B cell (primary cell): ENCODE results near the gene SCFD1. TPM values are rescaled to one million over a fixed set of nuclear protein-coding genes. Genes with fewer than 3 reads are reported as not detected.

Source experiments
- ATAC-seq: fragments of 200-7000 bp; cut with Tn5 transposase; one replicate; pipeline ENCODE4 v1.10.0; 2021; ENCODE audit warnings: low read depth, mild to moderate bottlenecking, moderate number of reproducible peaks, moderate library complexity
- CTCF ChIA-PET: fragments of 350-600 bp; sonication (Branson Sonifier 250); formaldehyde crosslinking; loops from one replicate; lab custom pipeline; 2021; ENCODE audit warnings: antibody characterized with exemption, inconsistent platforms; lab: Charles Lee
- POLR2A ChIA-PET: fragments of 350-600 bp; sonication (Branson Sonifier 250); formaldehyde crosslinking; loops from one replicate; lab custom pipeline; 2021; ENCODE audit warnings: antibody characterized with exemption; lab: Charles Lee
- DNase-seq: peaks from one replicate; pipeline ENCODE4 v3.0.0; 2013
- H2AFZ ChIP-seq: 2 replicates; pipeline ENCODE4 v1.6.1; 2012; ENCODE audit warnings: mild to moderate bottlenecking, low read depth, low read length; ENCODE audit not compliant: insufficient read depth, poor library complexity, severe bottlenecking
- H3K27ac ChIP-seq, 2 donors: 1 replicate in 1 of 2; 2 replicates in 1 of 2; pipeline ENCODE4 v1.5.1; 2012 to 2013; ENCODE audit warnings: low read length in 2 of 2, mild to moderate bottlenecking in 2 of 2, moderate library complexity in 1 of 2
- H3K27me3 ChIP-seq, 4 experiments: fragments of 200-600 bp in 1 of 4; sonication (generic) in 1 of 4; replicated peaks in 1 of 4; 1 replicate in 2 of 4; 2 replicates in 2 of 4; pipeline versions ENCODE4 v1.6.1 to v1.7.0; 2013 to 2016; ENCODE audit warnings: low read length in 3 of 4, mild to moderate bottlenecking in 2 of 4, mixed read lengths in 1 of 4, moderate library complexity in 1 of 4; ENCODE audit not compliant: insufficient read depth in 4 of 4, control insufficient read depth in 3 of 4; ENCODE audit errors: control extremely low read depth in 1 of 4
- H3K36me3 ChIP-seq, 2 experiments: replicated peaks in 1 of 2; 1 replicate in 1 of 2; 2 replicates in 1 of 2; pipeline versions ENCODE4 v1.6.1 to v1.7.1; 2013; ENCODE audit warnings: low read length in 1 of 2; ENCODE audit not compliant: insufficient read depth in 2 of 2, control insufficient read depth in 1 of 2; ENCODE audit errors: control extremely low read depth in 1 of 2, extremely low read depth in 1 of 2
- H3K4me1 ChIP-seq, 2 donors: fragments of 200-600 bp in 1 of 2; sonication (generic) in 1 of 2; 1 replicate in 1 of 2; 2 replicates in 1 of 2; pipeline versions ENCODE4 v1.5.1 to v1.6.1; 2013 to 2017; ENCODE audit warnings: low read length in 2 of 2; ENCODE audit not compliant: control insufficient read depth in 2 of 2, insufficient read depth in 2 of 2
- H3K4me2 ChIP-seq: replicated peaks from 2 replicates; pipeline ENCODE3; 2012; ENCODE audit warnings: mild to moderate bottlenecking, low read depth, low read length; ENCODE audit not compliant: poor library complexity, severe bottlenecking
- H3K4me3 ChIP-seq, 5 experiments: fragments of 200-600 bp in 1 of 5; sonication (generic) in 1 of 5; 1 replicate in 3 of 5; 2 replicates in 2 of 5; pipeline versions ENCODE4 v1.5.1 to v1.7.0; 2011 to 2016; ENCODE audit warnings: low read length in 4 of 5, mild to moderate bottlenecking in 4 of 5, low read depth in 2 of 5, control low read depth in 1 of 5, moderate library complexity in 1 of 5; ENCODE audit not compliant: insufficient read depth in 1 of 5; ENCODE audit errors: control extremely low read depth in 1 of 5, extremely low read depth in 1 of 5
- H3K79me2 ChIP-seq: fragments of 200-600 bp; sonication (generic); one replicate; pipeline ENCODE4 v1.6.0; 2016; ENCODE audit warnings: low read length; ENCODE audit not compliant: control insufficient read depth, insufficient read depth
- H3K9ac ChIP-seq: fragments of 200-600 bp; sonication (generic); 2 replicates; pipeline ENCODE4 v1.6.1; 2017; ENCODE audit warnings: mild to moderate bottlenecking, low read length, moderate library complexity
- H3K9me3 ChIP-seq, 3 donors: one replicate each; pipeline versions ENCODE4 v1.6.1 to v1.7.1; 2013; ENCODE audit warnings: low read length in 2 of 3; ENCODE audit not compliant: control insufficient read depth in 2 of 3, insufficient read depth in 1 of 3; ENCODE audit errors: control extremely low read depth in 1 of 3
- H4K20me1 ChIP-seq: 2 replicates; pipeline ENCODE4 v1.6.0; 2012; ENCODE audit warnings: mild to moderate bottlenecking, low read length; ENCODE audit not compliant: insufficient read depth, control insufficient read depth, poor library complexity, severe bottlenecking
- H3K27ac Mint-ChIP-seq: one replicate; pipeline ENCODE4 v1.8.0; 2021; ENCODE audit warnings: mixed read lengths
- H3K27me3 Mint-ChIP-seq: one replicate; pipeline ENCODE4 v1.8.0; 2021; ENCODE audit warnings: mixed read lengths
- H3K4me1 Mint-ChIP-seq: one replicate; pipeline ENCODE4 v1.8.0; 2021; ENCODE audit warnings: mixed read lengths
- H3K4me3 Mint-ChIP-seq: one replicate; pipeline ENCODE4 v1.8.0; 2021; ENCODE audit warnings: mixed read lengths
- H3K9me3 Mint-ChIP-seq: one replicate; pipeline ENCODE4 v1.8.0; 2022; ENCODE audit warnings: mixed read lengths; ENCODE audit not compliant: insufficient read depth
- CTCF ChIP-seq: fragments of 200-600 bp; IDR thresholded peaks from one replicate; pipeline ENCODE4 v1.8.0; 2022; ENCODE audit warnings: antibody characterized with exemption, mild to moderate bottlenecking
- EZH2 ChIP-seq: IDR thresholded peaks from 2 replicates; pipeline ENCODE4 v1.6.1; 2012; ENCODE audit warnings: borderline replicate concordance, low read depth, mild to moderate bottlenecking, moderate library complexity, low read length; ENCODE audit not compliant: insufficient read depth, poor library complexity, severe bottlenecking
- WGBS: methylation state at CpG from one replicate; pipeline ENCODE4 v1.1.5; 2013; ENCODE audit warnings: missing lambda C conversion rate; ENCODE audit not compliant: insufficient coverage; 5-methylcytosine and 5-hydroxymethylcytosine counted together
- intact Hi-C: fragments of 100-400 bp; cut with micrococcal nuclease; formaldehyde crosslinking; loops from one replicate; pipeline ENCODE4 v1.10.0; 2022
- polyA plus RNA-seq: library from polyadenylated mRNA; depleted of rRNA; stranded (reverse); fragments of >200 nt; gene quantifications from 2 replicates; pipeline ENCODE4 v1.2.3, GENCODE V29; 2012
- total RNA-seq, 2 donors: library from RNA; stranded (reverse); fragments of 120-200 nt in 1 of 2; gene quantifications; 1 replicate in 1 of 2; 2 replicates in 1 of 2; pipeline versions ENCODE4 v1.2.3 to v1.2.4, GENCODE V29; 2013 to 2022

The SCFD1 gene
- total and polyA plus RNA-seq, 2 donors (not counting 1 experiment from before 2014, with no cell fraction given) = 23.1 to 73.0 TPM

GRCh38 chr14:30708157-30708556, 86.0 kb downstream of the SCFD1 start:
- Histone ChIP-seq H4K20me1 (no peaks in the 10 kb centered on the region), H2AFZ (no peak overlapping the region), H3K4me2 (no peak overlapping the region), H3K27ac (no peak overlapping the region), H3K79me2 (no peaks in the 10 kb centered on the region), H3K9me3 (no peaks in the 10 kb centered on the region), H3K4me3 (no peak overlapping the region), H3K4me1 (no peaks in the 10 kb centered on the region), H3K27me3 (no peaks in the 10 kb centered on the region), H3K9ac (no peak overlapping the region), H3K36me3 (peaks cover 7 to 13% of the 10 kb centered on the region in 2 experiments)
- ATAC-seq (no peak), DNase-seq (no peak)
- POLR2A ChIA-PET = no interaction called here
- H3K9me3 Mint-ChIP-seq = no peaks in the 10 kb centered on the region
- CTCF ChIA-PET = interaction anchor here (0.7 kb wide), 1 partner anchor 17 kb away, joined by 3 read pairs; no protein-coding TSS in a partner anchor
- WGBS = no CpG with 5 or more reads among the region's 2 CpGs
- no peaks in the 10 kb centered on the region for H3K27me3 Mint-ChIP-seq
- no peaks in the 10 kb centered on the region for H3K4me1 Mint-ChIP-seq
- TF ChIP-seq CTCF = no peak
- no peak for TF ChIP-seq EZH2
- H3K27ac Mint-ChIP-seq = no peak overlapping the region
- H3K4me3 Mint-ChIP-seq = no peak overlapping the region
- intact Hi-C loops = no loop called here

- H4K20me1 ChIP-seq = no peaks in the 10 kb centered on the region
Observed at GRCh38 chr14:30709201-30709600, 87.1 kb downstream of the SCFD1 start.

More at GRCh38 chr14:30709201-30709600, 87.1 kb downstream of the SCFD1 start:
- H3K27me3 Mint-ChIP-seq = no peaks in the 10 kb centered on the region
- H3K36me3 ChIP-seq = peaks cover 7 to 13% of the 10 kb centered on the region in 2 experiments
- no peaks in the 10 kb centered on the region for H3K79me2 ChIP-seq
- no peaks in the 10 kb centered on the region for H3K9me3 ChIP-seq
- H3K27ac Mint-ChIP-seq = no peak overlapping the region
- H3K4me3 ChIP-seq = no peak overlapping the region
- H2AFZ ChIP-seq = no peak overlapping the region
- ATAC-seq (no peak), DNase-seq (no peak)
- no peaks in the 10 kb centered on the region for H3K9me3 Mint-ChIP-seq
- ChIA-PET POLR2A (no interaction called here), CTCF (no interaction called here)
- intact Hi-C loops = no loop called here
- H3K4me2 ChIP-seq = no peak overlapping the region
- H3K27me3 ChIP-seq = no peaks in the 10 kb centered on the region
- no peak overlapping the region for H3K27ac ChIP-seq
- H3K4me1 Mint-ChIP-seq = no peaks in the 10 kb centered on the region
- no CpG with 5 or more reads among the region's 3 CpGs for WGBS
- H3K4me3 Mint-ChIP-seq = no peak overlapping the region
- H3K4me1 ChIP-seq = no peaks in the 10 kb centered on the region
- TF ChIP-seq EZH2 = no peak
- H3K9ac ChIP-seq = no peak overlapping the region
